K562 (cell line): Measurements from ENCODE around the gene PIN4. TPM values are rescaled to one million over a fixed set of nuclear protein-coding genes. Genes with fewer than 3 reads are reported as not detected.

Experiments
- ATAC-seq: fragments of 200-7000 bp; cut with Tn5 transposase; 3 replicates; pipeline ENCODE4 v1.9.1; 2020; ENCODE audit warnings: moderate library complexity
- BruUV-seq: library from RNA; stranded (reverse); fragments of 400-500 nt; replicated peaks from 2 replicates; lab custom pipeline; 2021; lab: Mats Ljungman, UMichigan
- CTCF ChIA-PET: fragments of 300-600 bp; formaldehyde crosslinking; extraction: SDS; loops from one replicate; lab custom pipeline; 2021; ENCODE audit warnings: low intra/inter-chr PET ratio; lab: Yijun Ruan, JAX
- POLR2A ChIA-PET: fragments of 300-600, 350-650 bp; sonication (Branson Sonifier 250); formaldehyde crosslinking; extraction: SDS; loops from one replicate; lab custom pipeline; 2021; ENCODE audit warnings: antibody characterized with exemption, inconsistent platforms; lab: Yijun Ruan, JAX
- DNase-seq, 4 experiments: peaks; one replicate each; pipeline versions ENCODE4 v3.0.0 to v3.0.0-alpha.2; 2011 to 2018; ENCODE audit warnings: low spot score in 3 of 4, mixed read lengths in 3 of 4; ENCODE audit errors: extremely low read depth in 1 of 4
- FAIRE-seq: peaks from 2 replicates; lab custom pipeline; 2011; peaks lifted over from hg19 to GRCh38; lab: Jason Lieb, UNC
- H2AFZ ChIP-seq: 2 replicates; pipeline ENCODE4 v1.6.0; 2011; ENCODE audit warnings: low read depth, low read length, control low read depth, inconsistent platforms
- H3K27ac ChIP-seq: fragments of 200-600 bp; 3 replicates; pipeline ENCODE4 v1.8.0; 2011; ENCODE audit warnings: low read depth, mild to moderate bottlenecking, control low read depth, inconsistent platforms, low read length, moderate library complexity, mixed read lengths; ENCODE audit errors: extremely low read depth
- H3K27me3 ChIP-seq, 2 experiments: fragments of 300-600 bp in 1 of 2; 2 replicates in 1 of 2; 3 replicates in 1 of 2; pipeline versions ENCODE4 v1.6.0 to v1.8.0; 2011; ENCODE audit warnings: inconsistent platforms in 2 of 2, low read length in 2 of 2, mild to moderate bottlenecking in 1 of 2, mixed read lengths in 1 of 2, moderate library complexity in 1 of 2; ENCODE audit not compliant: control insufficient read depth in 2 of 2, insufficient read depth in 2 of 2
- H3K36me3 ChIP-seq: fragments of 300-600 bp; 3 replicates; pipeline ENCODE4 v1.8.0; 2011; ENCODE audit warnings: mild to moderate bottlenecking, low read length, inconsistent platforms; ENCODE audit not compliant: control insufficient read depth, insufficient read depth
- H3K4me1 ChIP-seq, 2 experiments: fragments of 200-600 bp in 1 of 2; replicated peaks in 1 of 2; 2 replicates in 1 of 2; 3 replicates in 1 of 2; pipeline versions ENCODE4 v1.5.1 to v1.8.0; 2011; ENCODE audit warnings: inconsistent platforms in 2 of 2, low read length in 2 of 2, mild to moderate bottlenecking in 1 of 2, mixed read lengths in 1 of 2, moderate library complexity in 1 of 2; ENCODE audit not compliant: control insufficient read depth in 2 of 2, insufficient read depth in 2 of 2
- H3K4me2 ChIP-seq: 2 replicates; pipeline ENCODE4 v1.6.1; 2011; ENCODE audit warnings: low read length, control low read depth, inconsistent platforms, mixed read lengths; ENCODE audit not compliant: insufficient read depth
- H3K4me3 ChIP-seq: fragments of 200-600 bp; sonication (generic), shearing (Covaris generic); 2 replicates; pipeline ENCODE4 v1.5.1; 2016; ENCODE audit warnings: control low read depth, inconsistent platforms
- H3K79me2 ChIP-seq: fragments of 200-600 bp; 3 replicates; pipeline ENCODE4 v1.8.0; 2011; ENCODE audit warnings: low read length, inconsistent platforms; ENCODE audit not compliant: control insufficient read depth, insufficient read depth
- H3K9ac ChIP-seq, 2 experiments: 2 replicates each; pipeline versions ENCODE4 v1.6.0 to v1.6.1; 2011; ENCODE audit warnings: low read depth in 2 of 2, low read length in 2 of 2, control low read depth in 1 of 2, inconsistent platforms in 1 of 2, mild to moderate bottlenecking in 1 of 2, mixed read lengths in 1 of 2; ENCODE audit not compliant: insufficient read depth in 1 of 2
- H3K9me1 ChIP-seq: one replicate; pipeline ENCODE4 v1.6.0; 2011; ENCODE audit warnings: inconsistent platforms, mild to moderate bottlenecking, low read length, moderate library complexity; ENCODE audit not compliant: control insufficient read depth, insufficient read depth
- H3K9me3 ChIP-seq: replicated peaks from 2 replicates; pipeline ENCODE4 v1.5.1; 2011; ENCODE audit warnings: low read depth, low read length, inconsistent platforms; ENCODE audit not compliant: control insufficient read depth, insufficient read depth
- H4K20me1 ChIP-seq: replicated peaks from 2 replicates; pipeline ENCODE4 v1.6.1; 2011; ENCODE audit warnings: low read length, inconsistent platforms, mixed read lengths; ENCODE audit not compliant: control insufficient read depth, insufficient read depth
- MAFK ChIP-seq: IDR thresholded peaks from 2 replicates; pipeline ENCODE4 v1.6.1; 2011; ENCODE audit warnings: low read length, improper control_type of control experiment
- MCM7 ChIP-seq, 2 experiments: fragments of 450-650 bp; IDR thresholded peaks; 2 replicates each; pipeline ENCODE4 v1.6.1; 2016 to 2018
- TSC22D4 ChIP-seq: fragments of 450-650 bp; IDR thresholded peaks from 2 replicates; pipeline ENCODE4 v1.6.1; 2016; ENCODE audit warnings: missing genetic modification characterization, missing biosample characterization, control low read depth
- WGBS: fragments of 100-300 bp; shearing (Covaris generic); methylation state at CpG from one replicate; pipeline ENCODE4 v1.1.6; 2016; ENCODE audit warnings: low coverage, mixed read lengths; ENCODE audit not compliant: insufficient coverage; ENCODE audit errors: missing lambda C conversion rate; 5-methylcytosine and 5-hydroxymethylcytosine counted together
- in situ Hi-C: fragments of 300-500 bp; cut with MboI; formaldehyde crosslinking; loops from 4 replicates; pipeline ENCODE4 v1.15.0; 2018; ENCODE audit warnings: inconsistent platforms, mixed read lengths
- intact Hi-C: fragments of 100-400 bp; cut with micrococcal nuclease; formaldehyde crosslinking; loops from 2 replicates; pipeline ENCODE4 v1.14.2; 2022
- polyA plus RNA-seq, 8 experiments: library from polyadenylated mRNA; depleted of rRNA in 4 of 8; stranded (reverse) in 5 of 8; unstranded in 3 of 8; fragments of >200 nt; fragmentation: Nextera tagmentation in 2 of 8; fragmentation: Illumina TruSeq in 1 of 8; extraction: Ambion mirVana in 2 of 8; extraction: Trizol in 1 of 8; gene quantifications; 2 replicates each; pipeline versions ENCODE4 v1.2.1 to v1.2.3, GENCODE V29; 2011 to 2014; ENCODE audit warnings: inconsistent platforms in 1 of 8, missing spikeins in 1 of 8
- total RNA-seq, 7 experiments: library from RNA; depleted of rRNA in 6 of 7; stranded (reverse); fragments of >200 nt in 6 of 7; fragmentation: Illumina TruSeq in 2 of 7; extraction: Trizol in 2 of 7; gene quantifications; 2 replicates each; pipeline versions ENCODE4 v1.2.1 to v1.2.3, GENCODE V29; 2011 to 2021; ENCODE audit warnings: low replicate concordance in 1 of 7
- TF ChIP-seq, protein P1 (sequence below): fragments of 250-450 bp; sonication (Bioruptor Pico); IDR thresholded peaks from 2 replicates; pipeline ENCODE4 v1.5.0; 2021
- TF ChIP-seq, protein P2 (sequence below): fragments of 200-800 bp; sonication (Bioruptor generic); IDR thresholded peaks from 2 replicates; pipeline ENCODE4 v1.6.1; 2017; ENCODE audit warnings: missing genetic modification characterization, missing compliant biosample characterization
- TF ChIP-seq, protein P3 (sequence below): fragments of 450-650 bp; IDR thresholded peaks from 2 replicates; pipeline ENCODE4 v1.6.1; 2016; ENCODE audit warnings: mild to moderate bottlenecking, moderate library complexity

PIN4 gene
- total and polyA plus RNA-seq, 9 of the 15 experiments (the other 6 are each of a cell fraction or from before 2014, with no cell fraction given): 10.0 to 132 (median 45.6) TPM

DNA sequence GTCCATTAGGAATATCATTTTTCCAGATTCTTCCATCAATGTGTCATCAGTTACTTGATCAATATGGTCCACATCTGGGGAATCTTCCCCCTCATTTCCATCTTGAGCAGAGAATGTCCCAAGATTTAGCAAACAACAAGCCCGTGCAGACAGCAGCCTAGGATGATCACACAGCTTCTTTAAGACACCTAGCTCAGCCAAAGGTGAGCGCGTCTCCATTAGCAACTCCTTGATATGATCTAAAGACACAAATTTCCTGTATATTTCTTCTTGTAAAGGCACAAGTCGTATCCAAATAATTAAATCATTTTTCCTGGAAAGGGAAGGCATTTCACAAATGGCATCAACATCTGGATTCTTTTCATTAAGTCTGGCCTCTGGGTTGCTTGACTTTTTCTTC is 25.8 kb downstream of the PIN4 start:
- Histone ChIP-seq H4K20me1 (no peaks in the 10 kb centered on the region), H3K9me1 (no peaks in the 10 kb centered on the region), H3K27ac (no peak overlapping the region), H3K4me3 (no peak overlapping the region), H3K79me2 (peaks cover 4% of the 10 kb centered on the region; the same call in 1 of the 3 replicates), H2AFZ (no peak overlapping the region), H3K9ac (no peak overlapping the region), H3K4me1 (no peaks in the 10 kb centered on the region), H3K36me3 (peaks cover 30% of the 10 kb centered on the region; the same call in 2 of the 3 replicates), H3K9me3 (no peaks in the 10 kb centered on the region), H3K4me2 (no peak overlapping the region), H3K27me3 (no peaks in the 10 kb centered on the region)
- ATAC-seq: no peak
- ChIA-PET POLR2A (interaction anchor here (1.2 kb wide), 1 partner anchor 508 kb away, joined by 4 read pairs; no protein-coding TSS in a partner anchor), CTCF (no interaction called here)
- BruUV-seq: no TSS peak
- in situ Hi-C loops: no loop called here
- intact Hi-C loops: no loop called here
- FAIRE-seq: no peak
- 79% methylated on average over 4 of the region's 4 CpGs for WGBS
- DNase-seq: no peak
- TF ChIP-seq MAFK: no peak
- no peak for TF ChIP-seq MCM7 (IDR thresholded peaks at IDR 0.05)
- TF ChIP-seq, protein P1, sequence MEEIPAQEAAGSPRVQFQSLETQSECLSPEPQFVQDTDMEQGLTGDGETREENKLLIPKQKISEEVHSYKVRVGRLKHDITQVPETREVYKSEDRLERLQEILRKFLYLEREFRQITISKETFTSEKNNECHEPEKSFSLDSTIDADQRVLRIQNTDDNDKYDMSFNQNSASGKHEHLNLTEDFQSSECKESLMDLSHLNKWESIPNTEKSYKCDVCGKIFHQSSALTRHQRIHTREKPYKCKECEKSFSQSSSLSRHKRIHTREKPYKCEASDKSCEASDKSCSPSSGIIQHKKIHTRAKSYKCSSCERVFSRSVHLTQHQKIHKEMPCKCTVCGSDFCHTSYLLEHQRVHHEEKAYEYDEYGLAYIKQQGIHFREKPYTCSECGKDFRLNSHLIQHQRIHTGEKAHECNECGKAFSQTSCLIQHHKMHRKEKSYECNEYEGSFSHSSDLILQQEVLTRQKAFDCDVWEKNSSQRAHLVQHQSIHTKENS (CRISPR knock-in tag): no peak
- TF ChIP-seq TSC22D4 (tag): no peak
- TF ChIP-seq, protein P2, sequence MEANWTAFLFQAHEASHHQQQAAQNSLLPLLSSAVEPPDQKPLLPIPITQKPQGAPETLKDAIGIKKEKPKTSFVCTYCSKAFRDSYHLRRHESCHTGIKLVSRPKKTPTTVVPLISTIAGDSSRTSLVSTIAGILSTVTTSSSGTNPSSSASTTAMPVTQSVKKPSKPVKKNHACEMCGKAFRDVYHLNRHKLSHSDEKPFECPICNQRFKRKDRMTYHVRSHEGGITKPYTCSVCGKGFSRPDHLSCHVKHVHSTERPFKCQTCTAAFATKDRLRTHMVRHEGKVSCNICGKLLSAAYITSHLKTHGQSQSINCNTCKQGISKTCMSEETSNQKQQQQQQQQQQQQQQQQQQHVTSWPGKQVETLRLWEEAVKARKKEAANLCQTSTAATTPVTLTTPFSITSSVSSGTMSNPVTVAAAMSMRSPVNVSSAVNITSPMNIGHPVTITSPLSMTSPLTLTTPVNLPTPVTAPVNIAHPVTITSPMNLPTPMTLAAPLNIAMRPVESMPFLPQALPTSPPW: no peak
- TF ChIP-seq, protein P3, sequence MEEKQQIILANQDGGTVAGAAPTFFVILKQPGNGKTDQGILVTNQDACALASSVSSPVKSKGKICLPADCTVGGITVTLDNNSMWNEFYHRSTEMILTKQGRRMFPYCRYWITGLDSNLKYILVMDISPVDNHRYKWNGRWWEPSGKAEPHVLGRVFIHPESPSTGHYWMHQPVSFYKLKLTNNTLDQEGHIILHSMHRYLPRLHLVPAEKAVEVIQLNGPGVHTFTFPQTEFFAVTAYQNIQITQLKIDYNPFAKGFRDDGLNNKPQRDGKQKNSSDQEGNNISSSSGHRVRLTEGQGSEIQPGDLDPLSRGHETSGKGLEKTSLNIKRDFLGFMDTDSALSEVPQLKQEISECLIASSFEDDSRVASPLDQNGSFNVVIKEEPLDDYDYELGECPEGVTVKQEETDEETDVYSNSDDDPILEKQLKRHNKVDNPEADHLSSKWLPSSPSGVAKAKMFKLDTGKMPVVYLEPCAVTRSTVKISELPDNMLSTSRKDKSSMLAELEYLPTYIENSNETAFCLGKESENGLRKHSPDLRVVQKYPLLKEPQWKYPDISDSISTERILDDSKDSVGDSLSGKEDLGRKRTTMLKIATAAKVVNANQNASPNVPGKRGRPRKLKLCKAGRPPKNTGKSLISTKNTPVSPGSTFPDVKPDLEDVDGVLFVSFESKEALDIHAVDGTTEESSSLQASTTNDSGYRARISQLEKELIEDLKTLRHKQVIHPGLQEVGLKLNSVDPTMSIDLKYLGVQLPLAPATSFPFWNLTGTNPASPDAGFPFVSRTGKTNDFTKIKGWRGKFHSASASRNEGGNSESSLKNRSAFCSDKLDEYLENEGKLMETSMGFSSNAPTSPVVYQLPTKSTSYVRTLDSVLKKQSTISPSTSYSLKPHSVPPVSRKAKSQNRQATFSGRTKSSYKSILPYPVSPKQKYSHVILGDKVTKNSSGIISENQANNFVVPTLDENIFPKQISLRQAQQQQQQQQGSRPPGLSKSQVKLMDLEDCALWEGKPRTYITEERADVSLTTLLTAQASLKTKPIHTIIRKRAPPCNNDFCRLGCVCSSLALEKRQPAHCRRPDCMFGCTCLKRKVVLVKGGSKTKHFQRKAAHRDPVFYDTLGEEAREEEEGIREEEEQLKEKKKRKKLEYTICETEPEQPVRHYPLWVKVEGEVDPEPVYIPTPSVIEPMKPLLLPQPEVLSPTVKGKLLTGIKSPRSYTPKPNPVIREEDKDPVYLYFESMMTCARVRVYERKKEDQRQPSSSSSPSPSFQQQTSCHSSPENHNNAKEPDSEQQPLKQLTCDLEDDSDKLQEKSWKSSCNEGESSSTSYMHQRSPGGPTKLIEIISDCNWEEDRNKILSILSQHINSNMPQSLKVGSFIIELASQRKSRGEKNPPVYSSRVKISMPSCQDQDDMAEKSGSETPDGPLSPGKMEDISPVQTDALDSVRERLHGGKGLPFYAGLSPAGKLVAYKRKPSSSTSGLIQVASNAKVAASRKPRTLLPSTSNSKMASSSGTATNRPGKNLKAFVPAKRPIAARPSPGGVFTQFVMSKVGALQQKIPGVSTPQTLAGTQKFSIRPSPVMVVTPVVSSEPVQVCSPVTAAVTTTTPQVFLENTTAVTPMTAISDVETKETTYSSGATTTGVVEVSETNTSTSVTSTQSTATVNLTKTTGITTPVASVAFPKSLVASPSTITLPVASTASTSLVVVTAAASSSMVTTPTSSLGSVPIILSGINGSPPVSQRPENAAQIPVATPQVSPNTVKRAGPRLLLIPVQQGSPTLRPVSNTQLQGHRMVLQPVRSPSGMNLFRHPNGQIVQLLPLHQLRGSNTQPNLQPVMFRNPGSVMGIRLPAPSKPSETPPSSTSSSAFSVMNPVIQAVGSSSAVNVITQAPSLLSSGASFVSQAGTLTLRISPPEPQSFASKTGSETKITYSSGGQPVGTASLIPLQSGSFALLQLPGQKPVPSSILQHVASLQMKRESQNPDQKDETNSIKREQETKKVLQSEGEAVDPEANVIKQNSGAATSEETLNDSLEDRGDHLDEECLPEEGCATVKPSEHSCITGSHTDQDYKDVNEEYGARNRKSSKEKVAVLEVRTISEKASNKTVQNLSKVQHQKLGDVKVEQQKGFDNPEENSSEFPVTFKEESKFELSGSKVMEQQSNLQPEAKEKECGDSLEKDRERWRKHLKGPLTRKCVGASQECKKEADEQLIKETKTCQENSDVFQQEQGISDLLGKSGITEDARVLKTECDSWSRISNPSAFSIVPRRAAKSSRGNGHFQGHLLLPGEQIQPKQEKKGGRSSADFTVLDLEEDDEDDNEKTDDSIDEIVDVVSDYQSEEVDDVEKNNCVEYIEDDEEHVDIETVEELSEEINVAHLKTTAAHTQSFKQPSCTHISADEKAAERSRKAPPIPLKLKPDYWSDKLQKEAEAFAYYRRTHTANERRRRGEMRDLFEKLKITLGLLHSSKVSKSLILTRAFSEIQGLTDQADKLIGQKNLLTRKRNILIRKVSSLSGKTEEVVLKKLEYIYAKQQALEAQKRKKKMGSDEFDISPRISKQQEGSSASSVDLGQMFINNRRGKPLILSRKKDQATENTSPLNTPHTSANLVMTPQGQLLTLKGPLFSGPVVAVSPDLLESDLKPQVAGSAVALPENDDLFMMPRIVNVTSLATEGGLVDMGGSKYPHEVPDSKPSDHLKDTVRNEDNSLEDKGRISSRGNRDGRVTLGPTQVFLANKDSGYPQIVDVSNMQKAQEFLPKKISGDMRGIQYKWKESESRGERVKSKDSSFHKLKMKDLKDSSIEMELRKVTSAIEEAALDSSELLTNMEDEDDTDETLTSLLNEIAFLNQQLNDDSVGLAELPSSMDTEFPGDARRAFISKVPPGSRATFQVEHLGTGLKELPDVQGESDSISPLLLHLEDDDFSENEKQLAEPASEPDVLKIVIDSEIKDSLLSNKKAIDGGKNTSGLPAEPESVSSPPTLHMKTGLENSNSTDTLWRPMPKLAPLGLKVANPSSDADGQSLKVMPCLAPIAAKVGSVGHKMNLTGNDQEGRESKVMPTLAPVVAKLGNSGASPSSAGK: no peak
